ENCODE results near the gene VWF.
A peak's percentile ranks its signal among the peaks of the same experiment; 100 is the strongest.
"Not testable (repeated sequence)": the region's sequence is repeated elsewhere in the genome, so short reads cannot be mapped to it uniquely, and the experiment has no call there.

VWF gene

DNA sequence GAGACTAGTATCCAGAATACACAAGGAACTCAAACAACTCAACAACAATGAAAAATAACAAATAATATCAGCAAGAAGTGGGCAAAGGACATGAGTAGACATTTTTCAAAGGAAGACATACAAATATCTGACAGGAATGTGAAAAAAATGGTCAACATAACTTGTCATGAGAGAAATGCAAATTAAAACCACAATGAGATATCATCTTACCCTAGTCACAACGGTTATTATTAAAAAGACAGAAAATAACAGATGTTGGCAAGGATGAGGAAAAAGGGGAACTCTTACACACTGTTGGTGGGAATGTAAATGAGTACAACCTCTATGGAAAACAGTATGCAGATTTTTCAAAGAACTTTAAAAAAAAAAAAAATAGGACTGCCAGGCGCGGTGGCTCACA is 20.4 kb downstream of the VWF start:
- DNase-seq (ENCODE audit: low spot score), result no peak

DNA sequence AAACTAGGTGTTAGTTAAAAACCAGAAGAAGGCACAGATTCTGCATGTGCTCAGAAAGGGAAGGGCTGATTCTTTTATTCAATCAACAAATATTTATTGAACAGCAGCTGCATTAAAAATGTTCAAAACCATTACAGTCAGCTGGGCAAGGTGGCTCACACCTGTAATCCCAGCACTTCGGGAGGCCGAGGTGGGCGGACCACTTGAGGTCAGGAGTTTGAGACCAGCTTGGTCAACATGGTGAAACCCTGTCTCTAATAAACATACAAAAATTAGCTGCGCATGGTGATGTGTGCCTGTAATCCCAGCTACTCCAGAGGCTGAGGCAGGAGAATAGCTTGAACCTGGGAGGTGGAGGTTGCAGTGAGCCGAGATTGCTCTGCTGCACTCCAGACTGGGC is 22.4 kb downstream of the VWF start:
- DNase-seq (ENCODE audit: low spot score), result not testable (repeated sequence)

DNA sequence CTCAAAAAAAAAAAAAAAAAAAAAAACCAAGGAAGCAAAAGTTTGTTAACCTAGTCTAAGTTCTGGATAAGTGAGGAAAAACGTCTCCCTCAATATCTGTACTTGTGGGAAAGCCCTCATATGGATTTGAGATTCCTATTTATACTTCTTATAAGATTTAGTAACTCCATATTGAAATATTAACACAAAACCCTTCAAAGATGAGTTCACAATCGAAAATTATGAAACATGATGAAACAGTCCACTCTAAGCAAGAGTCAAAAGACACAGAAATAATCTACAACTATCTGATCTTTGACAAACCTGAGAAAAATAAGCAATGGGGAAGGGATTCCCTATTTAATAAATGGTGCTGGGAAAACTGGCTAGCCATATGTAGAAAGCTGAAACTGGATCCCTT is 25.2 kb downstream of the VWF start:
- DNase-seq (ENCODE audit: low spot score), result no peak

DNA sequence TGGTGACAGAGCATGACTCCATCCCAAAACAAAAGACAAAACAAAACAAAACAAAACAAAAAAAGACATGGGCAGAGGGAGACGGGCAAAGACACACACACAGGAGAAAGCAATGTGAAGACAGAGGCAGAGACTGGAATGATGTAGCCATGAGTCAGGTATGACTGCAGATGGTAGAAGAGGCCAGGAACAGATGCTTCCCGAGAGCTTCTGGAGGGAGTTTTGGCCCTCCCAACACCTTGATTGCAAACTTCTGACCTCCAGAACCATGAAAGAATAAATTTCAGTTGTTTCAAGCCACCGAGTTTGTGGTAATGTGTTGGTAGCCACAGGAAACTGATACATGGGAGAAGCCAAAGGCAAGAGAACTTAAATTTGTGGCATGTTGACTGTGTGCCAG is 27.1 kb downstream of the VWF start:
- peak; percentile 92 for DNase-seq (ENCODE audit: low spot score)

GRCh38 chr12:6096527-6096926 is 27.9 kb downstream of the VWF start:
- DNase-seq (ENCODE audit: low spot score), result no peak

DNA sequence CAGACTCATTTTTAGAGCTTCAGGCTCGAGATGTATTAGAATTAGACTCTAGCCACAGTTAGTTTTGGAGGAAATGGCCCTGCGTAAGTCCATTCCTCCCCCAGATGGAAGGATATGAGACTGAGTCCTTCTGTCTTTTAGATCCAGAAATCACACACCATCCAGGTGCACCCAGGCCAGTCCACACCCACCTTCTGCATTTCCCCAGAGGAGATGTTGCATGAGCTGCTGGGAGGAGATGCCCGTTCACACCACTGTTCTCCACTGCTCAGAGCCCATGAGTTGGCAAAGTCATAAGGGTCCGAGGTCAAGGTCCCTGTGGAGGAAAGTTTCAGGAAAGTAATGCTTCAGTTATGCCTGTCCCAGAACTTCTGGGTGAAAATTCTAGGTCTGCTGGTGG is 29.2 kb downstream of the VWF start:
- DNase-seq (ENCODE audit: low spot score), result no peak

- DNase-seq (ENCODE audit: low spot score), result no peak
Measured at GRCh38 chr12:6093764-6094163, 30.7 kb downstream of the VWF start.

GRCh38 chr12:6092784-6093722 is 31.4 kb downstream of the VWF start:
- DNase-seq (ENCODE audit: low spot score), result peak; percentile 70

DNA sequence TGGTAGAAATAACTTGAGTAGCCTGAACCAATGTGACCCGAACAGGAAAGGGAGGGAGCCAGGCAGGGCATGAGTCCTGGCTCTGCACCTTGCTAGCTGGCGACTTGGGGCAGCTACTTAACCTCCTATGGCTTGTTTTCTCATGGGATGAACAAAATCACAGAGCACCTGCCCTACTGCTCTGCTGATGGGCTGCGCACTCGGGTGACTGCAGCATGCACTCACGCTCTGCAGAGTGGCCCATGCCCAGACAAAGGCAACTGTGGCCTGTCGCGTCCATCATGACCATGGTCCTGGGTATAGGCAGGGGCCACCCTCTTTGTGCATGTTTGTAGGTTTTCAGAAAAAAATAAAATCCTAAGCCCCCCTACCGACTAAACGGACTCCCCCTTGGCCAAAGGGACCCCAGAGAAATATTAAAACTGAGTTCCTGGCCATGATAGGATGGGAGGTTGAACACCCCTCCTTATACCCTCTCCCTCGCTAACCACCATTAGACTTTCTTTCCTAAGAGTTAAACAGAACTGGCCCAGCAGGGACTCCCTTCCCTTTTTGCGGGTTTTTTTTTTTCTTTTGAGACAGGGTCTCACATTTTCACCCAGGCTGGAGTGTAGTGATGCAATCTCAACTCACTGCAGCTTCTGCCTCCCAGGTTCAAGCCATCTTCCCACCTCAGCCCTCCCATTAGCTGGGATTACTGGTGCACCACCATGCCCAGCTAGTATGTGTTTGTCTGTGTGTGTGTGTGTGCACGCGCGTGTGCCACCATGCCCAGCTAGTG is 32.5 kb downstream of the VWF start:
- no peak for DNase-seq (ENCODE audit: low spot score)

- no peak for DNase-seq (ENCODE audit: low spot score)
Measured at GRCh38 chr12:6090803-6091202, 33.7 kb downstream of the VWF start.

- DNase-seq (ENCODE audit: low spot score), result peak; percentile 69
Measured at GRCh38 chr12:6088921-6089747, 35.3 kb downstream of the VWF start.

GRCh38 chr12:6086316-6086715 is 38.2 kb downstream of the VWF start:
- no peak for DNase-seq (ENCODE audit: low spot score)

DNA sequence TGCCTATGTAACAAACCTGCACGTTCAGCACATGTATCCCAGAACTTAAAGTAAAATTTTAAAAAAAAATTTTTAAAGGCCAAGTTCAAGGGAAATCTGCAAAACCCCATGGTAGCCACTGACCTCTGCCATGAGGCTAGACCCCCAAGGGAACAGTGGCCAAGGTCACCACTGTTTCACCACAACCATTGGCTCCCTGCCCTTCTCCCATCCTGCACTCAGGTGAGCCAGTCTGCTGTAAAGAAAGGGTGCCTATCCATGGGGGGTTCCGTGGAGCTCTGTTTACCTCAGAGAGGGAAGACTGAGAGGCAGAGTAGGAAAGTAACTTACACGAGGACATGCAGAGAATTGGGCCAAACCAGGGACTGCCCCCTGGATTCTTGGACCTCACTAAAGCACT is 38.6 kb downstream of the VWF start:
- no peak for DNase-seq (ENCODE audit: low spot score)

GRCh38 chr12:6084969-6085450 is 39.5 kb downstream of the VWF start:
- DNase-seq (ENCODE audit: low spot score), result no peak

GRCh38 chr12:6084261-6084968 is 40.1 kb downstream of the VWF start:
- peak; percentile 83 for DNase-seq (ENCODE audit: low spot score)

DNA sequence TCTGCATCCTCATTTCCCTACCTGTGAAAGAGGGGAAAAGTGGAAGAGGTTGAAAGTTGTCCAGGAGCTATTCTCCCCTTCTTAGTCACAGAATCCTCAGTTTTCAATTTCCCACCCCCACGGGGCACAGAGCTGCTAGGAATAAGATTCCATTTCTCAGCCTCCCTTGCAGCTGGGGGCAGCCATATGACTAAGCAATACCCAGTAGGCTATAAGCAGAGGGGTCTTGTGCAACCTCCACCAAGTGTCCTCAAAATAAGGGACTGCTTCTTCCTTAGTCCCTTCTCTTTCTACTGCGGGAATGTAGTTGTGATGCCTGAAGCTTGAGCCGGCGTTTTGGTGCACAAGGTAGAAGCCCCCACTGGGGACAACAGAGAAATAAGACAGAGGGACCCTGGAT is 40.9 kb downstream of the VWF start:
- DNase-seq (ENCODE audit: low spot score), result no peak

GRCh38 chr12:6082613-6083012 is 41.9 kb downstream of the VWF start:
- no peak for DNase-seq (ENCODE audit: low spot score)

- no peak for DNase-seq (ENCODE audit: low spot score)
Measured at GRCh38 chr12:6080149-6081045, 44.1 kb downstream of the VWF start.

DNA sequence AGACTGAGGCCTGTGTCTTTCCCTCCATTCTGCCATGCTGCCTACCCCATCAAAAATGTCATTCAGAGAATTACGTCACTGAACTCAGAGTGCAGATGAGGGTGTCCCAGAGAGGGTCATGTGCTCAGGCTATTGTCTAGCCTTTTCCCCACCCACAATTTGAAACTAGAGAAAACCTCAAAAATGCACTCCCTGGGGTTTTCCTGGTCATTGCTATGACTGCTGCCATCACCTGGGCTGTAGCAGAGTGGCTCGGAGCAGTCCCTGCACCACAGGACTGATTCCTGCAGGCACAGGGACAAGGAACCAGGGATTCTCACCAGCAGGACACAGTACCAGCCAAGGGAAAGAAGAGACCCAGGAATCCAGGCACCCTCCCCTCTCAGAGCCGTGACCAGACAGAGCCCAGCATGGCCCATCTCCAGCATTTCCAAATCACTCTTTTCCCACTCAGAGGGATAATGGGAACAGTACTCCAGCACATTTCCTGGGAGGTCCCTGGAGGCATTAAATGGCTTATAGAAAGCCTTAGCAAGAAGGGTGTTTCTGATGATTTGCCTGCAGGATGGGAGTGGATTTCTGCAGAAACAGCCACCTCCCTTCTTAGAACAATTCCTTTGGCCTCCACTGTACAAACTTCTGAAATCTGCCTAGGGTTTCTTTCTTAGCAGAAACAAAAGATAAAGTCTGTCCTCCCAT is 45.9 kb downstream of the VWF start:
- DNase-seq (ENCODE audit: low spot score), result no peak

GRCh38 chr12:6077692-6078083 is 46.8 kb downstream of the VWF start:
- no peak for DNase-seq (ENCODE audit: low spot score)

Measured in kidney capillary endothelial cell (primary cell).